Measurements from ENCODE around the gene ANKFN1.

ANKFN1 gene

GRCh38 chr17:56152874-56153602 is at the start of gene ANKFN1:
TSS of gene ANKFN1 (plus strand) at chr17:56153475. CDS start at chr17:56212668, 59,193 bp downstream.
- DNase-seq: no peak

GRCh38 chr17:56108811-56109284 is 44.4 kb upstream of the ANKFN1 start:
- DNase-seq: no peak

- DNase-seq: no peak
Observed at GRCh38 chr17:56109836-56110235, 43.4 kb upstream of the ANKFN1 start.

GRCh38 chr17:56110463-56111135 is 42.7 kb upstream of the ANKFN1 start:
- DNase-seq: no peak

- peak in 1 of 2 experiments; percentile 54 for DNase-seq
Observed at GRCh38 chr17:56111706-56112485, 41.4 kb upstream of the ANKFN1 start.

- DNase-seq: no peak
Observed at GRCh38 chr17:56113486-56113885, 39.8 kb upstream of the ANKFN1 start.

- peak; percentile 62 to 83 for DNase-seq
Observed at GRCh38 chr17:56114469-56114868, 38.8 kb upstream of the ANKFN1 start.

GRCh38 chr17:56119191-56119590 is 34.1 kb upstream of the ANKFN1 start:
- DNase-seq: no peak

- no peak for DNase-seq
Observed at GRCh38 chr17:56119936-56120335, 33.3 kb upstream of the ANKFN1 start.

- no peak for DNase-seq
Observed at GRCh38 chr17:56121191-56122051, 31.9 kb upstream of the ANKFN1 start.

- peak in 1 of 2 experiments; percentile 6 for DNase-seq
Observed at GRCh38 chr17:56125830-56126819, 27.1 kb upstream of the ANKFN1 start.

GRCh38 chr17:56130026-56130425 is 23.2 kb upstream of the ANKFN1 start:
- DNase-seq: no peak

GRCh38 chr17:56130631-56131030 is 22.6 kb upstream of the ANKFN1 start:
- no peak for DNase-seq

GRCh38 chr17:56131431-56131830 is 21.8 kb upstream of the ANKFN1 start:
- no peak for DNase-seq

- DNase-seq: no peak
Observed at GRCh38 chr17:56136301-56136700, 17.0 kb upstream of the ANKFN1 start.

GRCh38 chr17:56141046-56141839 is 12.0 kb upstream of the ANKFN1 start:
- DNase-seq: no peak

GRCh38 chr17:56142325-56142724 is 10.9 kb upstream of the ANKFN1 start:
- DNase-seq: no peak

- DNase-seq: no peak
Observed at GRCh38 chr17:56142781-56143180, 10.5 kb upstream of the ANKFN1 start.

GRCh38 chr17:56144223-56144622 is 9.1 kb upstream of the ANKFN1 start:
- DNase-seq: peak; percentile 34 to 75

- DNase-seq: no peak
Observed at GRCh38 chr17:56146534-56146933, 6.7 kb upstream of the ANKFN1 start.

All from NCI-H187 (cell line).